ENCODE data around the gene CRYBG2. TPM values are rescaled to one million over a fixed set of nuclear protein-coding genes. Genes with fewer than 3 reads are reported as not detected.

CRYBG2 gene
- total and polyA plus RNA-seq, 4 donors: 0.37 to 7.7 (median 2.7) TPM

DNA sequence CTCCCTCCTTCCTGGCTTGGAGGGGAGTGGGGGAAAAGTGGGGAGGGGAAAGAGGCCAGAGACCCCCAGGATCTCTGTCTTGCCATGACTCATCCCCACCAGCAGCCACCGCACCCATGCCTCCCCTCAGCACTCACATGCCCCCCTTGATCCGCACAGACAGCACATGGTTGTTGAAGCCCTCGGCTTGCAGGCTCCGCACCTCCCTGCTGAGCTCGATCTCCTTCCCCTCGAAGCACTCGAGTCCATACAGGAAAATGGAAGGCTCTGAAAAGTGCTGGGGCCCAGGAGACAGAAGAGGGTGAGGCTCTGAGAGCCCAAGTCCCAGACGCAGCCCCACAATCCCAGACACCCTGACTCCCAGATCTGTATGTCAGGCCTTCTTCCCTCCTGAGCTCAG, 25.3 kb downstream of the CRYBG2 start:
- H3K4me1 ChIP-seq (ENCODE audit: control insufficient read depth in 5 of 5, insufficient read depth in 5 of 5, low read length in 5 of 5): no peaks in the 10 kb centered on the region
- no peak for ATAC-seq (ENCODE audit: insufficient read depth, low FRiP score)
- no peak overlapping the region for H3K9ac ChIP-seq (ENCODE audit: insufficient read depth in 1 of 2, low read length in 2 of 2)
- DNase-seq: no peak
- no peak overlapping the region for H3K27ac ChIP-seq (ENCODE audit: low read depth in 1 of 2, low read length in 1 of 2)
- TF ChIP-seq, protein P1, sequence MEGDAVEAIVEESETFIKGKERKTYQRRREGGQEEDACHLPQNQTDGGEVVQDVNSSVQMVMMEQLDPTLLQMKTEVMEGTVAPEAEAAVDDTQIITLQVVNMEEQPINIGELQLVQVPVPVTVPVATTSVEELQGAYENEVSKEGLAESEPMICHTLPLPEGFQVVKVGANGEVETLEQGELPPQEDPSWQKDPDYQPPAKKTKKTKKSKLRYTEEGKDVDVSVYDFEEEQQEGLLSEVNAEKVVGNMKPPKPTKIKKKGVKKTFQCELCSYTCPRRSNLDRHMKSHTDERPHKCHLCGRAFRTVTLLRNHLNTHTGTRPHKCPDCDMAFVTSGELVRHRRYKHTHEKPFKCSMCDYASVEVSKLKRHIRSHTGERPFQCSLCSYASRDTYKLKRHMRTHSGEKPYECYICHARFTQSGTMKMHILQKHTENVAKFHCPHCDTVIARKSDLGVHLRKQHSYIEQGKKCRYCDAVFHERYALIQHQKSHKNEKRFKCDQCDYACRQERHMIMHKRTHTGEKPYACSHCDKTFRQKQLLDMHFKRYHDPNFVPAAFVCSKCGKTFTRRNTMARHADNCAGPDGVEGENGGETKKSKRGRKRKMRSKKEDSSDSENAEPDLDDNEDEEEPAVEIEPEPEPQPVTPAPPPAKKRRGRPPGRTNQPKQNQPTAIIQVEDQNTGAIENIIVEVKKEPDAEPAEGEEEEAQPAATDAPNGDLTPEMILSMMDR (IDR thresholded peaks at IDR 0.05; ENCODE audit: control extremely low read depth, extremely low read depth): no peak
- H3K36me3 ChIP-seq (ENCODE audit: control insufficient read depth in 4 of 4, insufficient read depth in 4 of 4, low read length in 4 of 4): no peaks in the 10 kb centered on the region
- 81 to 89% methylated on average over 8 of the region's 8 CpGs for WGBS, 2 donors
- H3K27me3 ChIP-seq (ENCODE audit: control insufficient read depth in 3 of 3, insufficient read depth in 3 of 3, low read length in 2 of 3): no peaks in the 10 kb centered on the region
- H3K9me3 ChIP-seq (ENCODE audit: control insufficient read depth in 4 of 4, insufficient read depth in 3 of 4, low read length in 3 of 4): no peaks in the 10 kb centered on the region
- no peak overlapping the region for H3K4me3 ChIP-seq

DNA sequence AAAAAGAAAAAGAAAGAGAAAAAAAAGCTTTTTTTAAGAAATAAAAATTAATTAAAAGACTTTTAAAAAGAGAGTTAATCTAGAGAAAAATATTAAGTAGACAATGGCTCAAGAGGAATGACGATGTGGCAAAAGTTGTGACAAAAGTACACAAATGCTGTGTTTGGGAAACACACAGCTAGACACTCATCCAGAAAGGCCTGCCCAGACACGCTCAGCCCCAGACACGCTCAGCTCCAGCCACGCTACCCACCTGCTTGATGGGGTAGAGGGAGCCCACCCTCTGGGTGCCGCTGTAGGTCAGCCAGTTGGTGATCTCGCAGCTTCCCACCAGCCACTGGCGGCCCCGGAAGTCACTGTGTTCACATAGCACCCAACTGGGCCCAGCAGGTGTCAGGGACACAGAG, 26.0 kb downstream of the CRYBG2 start:
- Histone ChIP-seq H3K9ac (ENCODE audit: insufficient read depth in 1 of 2, low read length in 2 of 2) (no peak overlapping the region), H3K4me3 (no peak overlapping the region), H3K4me1 (ENCODE audit: control insufficient read depth in 5 of 5, insufficient read depth in 5 of 5, low read length in 5 of 5) (no peaks in the 10 kb centered on the region), H3K36me3 (ENCODE audit: control insufficient read depth in 4 of 4, insufficient read depth in 4 of 4, low read length in 4 of 4) (no peaks in the 10 kb centered on the region), H3K27ac (ENCODE audit: low read depth in 1 of 2, low read length in 1 of 2) (no peak overlapping the region), H3K27me3 (ENCODE audit: control insufficient read depth in 3 of 3, insufficient read depth in 3 of 3, low read length in 2 of 3) (no peaks in the 10 kb centered on the region), H3K9me3 (ENCODE audit: control insufficient read depth in 4 of 4, insufficient read depth in 3 of 4, low read length in 3 of 4) (no peaks in the 10 kb centered on the region)
- ATAC-seq (ENCODE audit: insufficient read depth, low FRiP score) (no peak), DNase-seq (no peak)
- WGBS, 2 donors: 88 to 94% methylated on average over 8 of the region's 8 CpGs
- TF ChIP-seq, protein P1 (IDR thresholded peaks at IDR 0.05; ENCODE audit: control extremely low read depth, extremely low read depth): no peak

DNA sequence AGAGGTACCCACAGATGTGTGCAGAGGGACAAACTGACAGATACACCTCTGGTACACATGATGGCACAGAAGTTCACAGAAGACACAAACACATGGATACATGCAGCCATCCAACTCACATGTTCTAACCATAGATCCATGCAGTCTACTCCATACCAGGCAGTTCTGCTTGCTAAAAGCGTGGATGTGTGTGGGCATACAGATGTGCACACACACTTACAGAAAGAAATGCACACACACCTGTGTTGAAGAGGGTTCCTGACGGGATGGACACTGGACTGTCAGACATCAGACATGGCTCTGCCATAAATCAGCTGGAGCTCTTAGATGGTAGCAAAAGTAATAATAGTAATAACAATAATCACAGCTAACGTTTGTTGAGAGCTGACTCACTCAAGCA, 29.4 kb downstream of the CRYBG2 start:
- Histone ChIP-seq H3K9ac (ENCODE audit: insufficient read depth in 1 of 2, low read length in 2 of 2) (no peak overlapping the region), H3K4me1 (ENCODE audit: control insufficient read depth in 5 of 5, insufficient read depth in 5 of 5, low read length in 5 of 5) (peaks cover 0 to 5% (median 0%) of the 10 kb centered on the region in 5 donors), H3K36me3 (ENCODE audit: control insufficient read depth in 4 of 4, insufficient read depth in 4 of 4, low read length in 4 of 4) (no peaks in the 10 kb centered on the region), H3K9me3 (ENCODE audit: control insufficient read depth in 4 of 4, insufficient read depth in 3 of 4, low read length in 3 of 4) (no peaks in the 10 kb centered on the region), H3K27ac (ENCODE audit: low read depth in 1 of 2, low read length in 1 of 2) (no peak overlapping the region), H3K27me3 (ENCODE audit: control insufficient read depth in 3 of 3, insufficient read depth in 3 of 3, low read length in 2 of 3) (no peaks in the 10 kb centered on the region), H3K4me3 (no peak overlapping the region)
- no peak for ATAC-seq (ENCODE audit: insufficient read depth, low FRiP score)
- no peak for DNase-seq
- 83 to 91% methylated on average over 3 of the region's 3 CpGs for WGBS, 2 donors
- TF ChIP-seq, protein P1 (IDR thresholded peaks at IDR 0.05; ENCODE audit: control extremely low read depth, extremely low read depth): no peak

DNA sequence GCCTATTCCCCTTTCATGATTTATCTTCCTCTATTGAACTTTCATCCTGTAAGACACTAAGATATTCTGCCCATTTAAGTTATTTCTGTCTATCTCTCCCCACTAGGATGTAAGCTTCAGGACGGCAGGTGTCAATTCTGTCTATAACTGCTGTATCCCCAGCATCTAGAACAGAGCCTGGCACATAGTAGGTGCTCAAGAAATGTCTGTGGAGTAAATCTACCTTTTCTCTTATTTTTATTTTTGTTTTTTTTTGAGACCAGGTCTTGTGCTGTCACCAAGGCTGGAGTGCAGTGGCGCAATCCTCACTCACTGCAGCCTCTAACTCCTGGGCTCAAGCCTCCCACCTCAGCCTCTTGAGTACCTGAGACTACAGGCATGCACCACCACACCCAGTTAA, 30.5 kb downstream of the CRYBG2 start:
- H3K9me3 ChIP-seq (ENCODE audit: control insufficient read depth in 4 of 4, insufficient read depth in 3 of 4, low read length in 3 of 4): no peaks in the 10 kb centered on the region
- H3K27me3 ChIP-seq (ENCODE audit: control insufficient read depth in 3 of 3, insufficient read depth in 3 of 3, low read length in 2 of 3): no peaks in the 10 kb centered on the region
- DNase-seq (no peak), ATAC-seq (ENCODE audit: insufficient read depth, low FRiP score) (no peak)
- 94 to 95% methylated on average over 2 of the region's 2 CpGs for WGBS, 2 donors
- no peaks in the 10 kb centered on the region for H3K36me3 ChIP-seq (ENCODE audit: control insufficient read depth in 4 of 4, insufficient read depth in 4 of 4, low read length in 4 of 4)
- TF ChIP-seq, protein P1 (IDR thresholded peaks at IDR 0.05; ENCODE audit: control extremely low read depth, extremely low read depth): no peak
- H3K4me1 ChIP-seq (ENCODE audit: control insufficient read depth in 5 of 5, insufficient read depth in 5 of 5, low read length in 5 of 5): peaks cover 0 to 5% (median 0%) of the 10 kb centered on the region in 5 donors
- H3K4me3 ChIP-seq: no peak overlapping the region
- no peak overlapping the region for H3K9ac ChIP-seq (ENCODE audit: insufficient read depth in 1 of 2, low read length in 2 of 2)
- no peak overlapping the region for H3K27ac ChIP-seq (ENCODE audit: low read depth in 1 of 2, low read length in 1 of 2)

Data from lung (tissue), 12 donors.